Fibroblast of mammary gland (primary cell): ENCODE data around the gene CNNM4.
A peak's percentile ranks its signal among the peaks of the same experiment; 100 is the strongest.

Experiments
- DNase-seq: peaks from one replicate; pipeline ENCODE4 v3.0.0-alpha.2; 2010; ENCODE audit warnings: low read depth
- H3K4me3 ChIP-seq: 2 replicates; pipeline ENCODE4 v1.5.1; 2011; ENCODE audit warnings: low read depth, mild to moderate bottlenecking, low read length, moderate library complexity; ENCODE audit not compliant: control insufficient read depth
- TF ChIP-seq, protein P1 (sequence below): conservative IDR thresholded peaks from 2 replicates; pipeline ENCODE4 v1.5.1; 2011; ENCODE audit warnings: low read depth, low read length, inconsistent platforms; ENCODE audit not compliant: control insufficient read depth, insufficient read depth

CNNM4 gene

GRCh38 chr2:96757477-96757860 is 3.2 kb upstream of the CNNM4 start:
- no peak overlapping the region for H3K4me3 ChIP-seq
- no peak for DNase-seq
- TF ChIP-seq, protein P1, sequence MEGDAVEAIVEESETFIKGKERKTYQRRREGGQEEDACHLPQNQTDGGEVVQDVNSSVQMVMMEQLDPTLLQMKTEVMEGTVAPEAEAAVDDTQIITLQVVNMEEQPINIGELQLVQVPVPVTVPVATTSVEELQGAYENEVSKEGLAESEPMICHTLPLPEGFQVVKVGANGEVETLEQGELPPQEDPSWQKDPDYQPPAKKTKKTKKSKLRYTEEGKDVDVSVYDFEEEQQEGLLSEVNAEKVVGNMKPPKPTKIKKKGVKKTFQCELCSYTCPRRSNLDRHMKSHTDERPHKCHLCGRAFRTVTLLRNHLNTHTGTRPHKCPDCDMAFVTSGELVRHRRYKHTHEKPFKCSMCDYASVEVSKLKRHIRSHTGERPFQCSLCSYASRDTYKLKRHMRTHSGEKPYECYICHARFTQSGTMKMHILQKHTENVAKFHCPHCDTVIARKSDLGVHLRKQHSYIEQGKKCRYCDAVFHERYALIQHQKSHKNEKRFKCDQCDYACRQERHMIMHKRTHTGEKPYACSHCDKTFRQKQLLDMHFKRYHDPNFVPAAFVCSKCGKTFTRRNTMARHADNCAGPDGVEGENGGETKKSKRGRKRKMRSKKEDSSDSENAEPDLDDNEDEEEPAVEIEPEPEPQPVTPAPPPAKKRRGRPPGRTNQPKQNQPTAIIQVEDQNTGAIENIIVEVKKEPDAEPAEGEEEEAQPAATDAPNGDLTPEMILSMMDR, result no peak

GRCh38 chr2:96758987-96759386 is 1.7 kb upstream of the CNNM4 start:
- DNase-seq, result no peak
- no peak overlapping the region for H3K4me3 ChIP-seq
- TF ChIP-seq, protein P1, result no peak

DNA sequence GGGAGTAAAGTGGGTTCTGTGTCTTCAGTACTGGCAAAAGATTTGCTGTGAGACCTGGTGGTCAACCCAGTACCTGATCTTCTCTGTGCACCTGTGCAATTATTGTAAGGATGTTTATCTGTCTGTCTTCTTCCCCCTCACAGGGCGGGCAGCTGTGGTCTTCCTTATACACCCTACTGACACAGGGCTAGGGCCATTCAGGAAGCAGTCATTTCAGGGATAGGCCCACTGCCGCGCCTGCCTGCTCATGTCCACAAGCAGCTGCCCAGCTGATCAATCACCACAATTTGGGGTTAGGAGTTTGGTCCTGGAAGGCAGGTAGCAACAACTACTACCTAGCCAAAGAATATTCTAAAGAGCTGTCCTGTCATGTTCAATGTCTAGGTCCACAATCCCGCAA is 1.2 kb upstream of the CNNM4 start:
- no peak for DNase-seq
- no peak overlapping the region for H3K4me3 ChIP-seq
- TF ChIP-seq, protein P1, result no peak

DNA sequence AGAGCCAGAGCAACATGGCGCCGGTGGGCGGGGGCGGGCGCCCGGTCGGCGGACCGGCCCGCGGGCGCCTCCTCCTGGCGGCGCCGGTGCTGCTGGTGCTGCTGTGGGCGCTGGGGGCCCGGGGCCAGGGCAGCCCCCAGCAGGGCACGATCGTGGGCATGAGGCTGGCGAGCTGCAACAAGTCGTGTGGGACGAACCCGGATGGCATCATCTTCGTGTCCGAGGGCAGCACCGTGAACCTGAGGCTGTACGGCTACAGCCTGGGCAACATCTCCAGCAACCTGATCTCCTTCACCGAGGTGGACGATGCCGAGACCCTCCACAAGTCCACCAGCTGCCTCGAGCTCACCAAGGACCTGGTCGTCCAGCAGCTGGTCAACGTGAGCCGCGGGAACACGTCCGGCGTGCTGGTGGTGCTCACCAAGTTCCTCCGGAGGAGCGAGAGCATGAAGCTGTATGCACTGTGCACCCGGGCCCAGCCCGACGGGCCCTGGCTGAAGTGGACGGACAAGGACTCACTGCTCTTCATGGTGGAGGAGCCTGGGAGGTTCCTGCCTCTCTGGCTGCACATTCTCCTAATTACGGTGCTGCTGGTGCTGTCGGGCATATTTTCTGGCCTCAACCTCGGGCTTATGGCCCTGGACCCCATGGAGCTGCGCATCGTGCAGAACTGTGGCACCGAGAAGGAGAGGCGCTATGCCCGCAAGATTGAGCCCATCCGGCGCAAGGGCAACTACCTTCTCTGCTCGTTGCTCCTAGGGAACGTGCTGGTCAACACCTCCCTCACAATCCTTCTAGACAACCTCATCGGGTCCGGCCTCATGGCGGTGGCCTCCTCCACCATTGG is 507 bp downstream of the CNNM4 start:
- TF ChIP-seq, protein P1, result no peak
- DNase-seq, result peak; percentile 38
- H3K4me3 ChIP-seq, result peak overlapping the region; percentile 68

DNA sequence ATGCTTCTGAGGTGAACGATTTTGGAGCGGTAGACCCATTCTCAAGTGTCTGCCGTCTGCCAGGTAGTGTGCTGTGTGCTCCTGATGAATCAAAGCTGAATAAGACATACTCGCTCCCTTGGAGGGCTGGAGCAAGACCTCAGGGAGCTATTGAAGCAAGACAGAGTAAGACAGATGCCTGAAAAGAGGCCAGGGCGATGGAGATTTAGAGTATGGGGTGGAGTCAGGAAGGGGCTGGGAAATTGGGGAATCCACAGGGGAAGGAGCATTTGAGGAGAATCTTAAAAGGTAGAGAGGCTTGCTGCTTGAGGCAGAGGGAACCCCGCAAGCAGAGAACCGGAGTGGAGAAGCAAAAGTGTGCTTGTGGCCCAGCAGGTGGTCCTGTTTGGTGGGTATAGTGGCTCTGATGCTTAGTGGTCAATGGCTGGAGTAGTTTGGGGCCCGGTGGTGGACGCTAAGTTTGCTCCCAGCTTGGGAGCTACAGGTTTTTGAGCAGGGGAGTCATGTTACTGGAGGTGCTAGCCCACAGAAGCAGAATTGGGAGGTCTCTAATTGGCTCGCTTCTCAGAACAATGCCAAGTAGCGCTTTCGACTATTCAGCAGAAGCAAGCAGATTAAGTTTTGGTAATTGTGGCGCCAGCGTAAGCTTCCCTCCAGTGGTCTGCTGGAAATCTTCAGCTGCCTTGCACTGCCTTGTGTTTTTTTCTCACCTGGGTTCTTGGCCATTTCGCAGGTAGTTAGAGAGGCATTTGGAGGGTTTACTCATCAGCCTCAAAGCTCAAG is 2.0 kb downstream of the CNNM4 start:
- H3K4me3 ChIP-seq, result peak overlapping the region; percentile 22
- TF ChIP-seq, protein P1, result no peak
- no peak for DNase-seq

DNA sequence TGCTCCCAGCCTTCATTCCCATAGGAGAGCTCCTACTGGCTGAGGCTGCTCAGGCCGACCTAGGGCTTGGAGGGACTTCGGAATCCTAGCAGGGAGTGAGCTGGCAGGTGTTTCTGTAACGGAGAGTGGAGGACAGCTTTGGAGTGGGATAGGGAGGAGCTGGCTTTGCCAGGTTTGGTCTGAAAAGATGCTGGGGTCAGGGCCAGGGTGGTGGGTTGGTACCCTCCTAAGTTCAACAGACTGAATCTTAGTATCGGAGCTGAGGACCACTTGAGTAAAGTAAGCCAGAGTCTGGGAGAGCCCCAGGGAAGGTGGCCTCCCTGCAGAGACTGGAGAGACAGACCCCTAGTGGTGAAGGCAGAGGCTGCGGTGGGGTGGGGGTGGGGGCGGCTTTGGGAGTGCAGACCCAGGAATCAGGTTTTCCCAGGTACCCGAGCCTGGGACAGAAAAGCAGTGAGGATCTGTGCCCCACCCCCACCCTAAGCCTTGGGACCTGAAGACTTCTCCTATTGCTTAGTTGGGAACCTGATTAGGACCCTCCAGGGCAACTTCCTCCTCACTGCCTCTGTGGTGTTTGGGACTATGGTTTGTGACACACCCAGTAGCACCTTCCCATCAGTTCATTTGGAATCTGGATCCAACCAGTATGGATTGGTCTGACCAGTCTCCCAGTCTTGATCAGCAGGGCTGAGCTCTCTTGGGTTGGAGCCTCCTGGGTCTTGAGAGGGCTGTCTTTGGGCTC is 3.0 kb downstream of the CNNM4 start:
- DNase-seq, result no peak
- no peak overlapping the region for H3K4me3 ChIP-seq
- TF ChIP-seq, protein P1, result peak; percentile 36
